RWPE1 (cell line): ENCODE measurements around the gene SLC5A12.

Source experiments
- CTCF ChIA-PET: fragments of 350-600 bp; sonication (Branson Sonifier 250); formaldehyde crosslinking; extraction: SDS; loops from one replicate; lab custom pipeline; 2021; lab: Yijun Ruan, JAX
- POLR2A ChIA-PET: fragments of 400-600 bp; formaldehyde crosslinking; extraction: SDS; loops from one replicate; lab custom pipeline; 2020; ENCODE audit warnings: antibody characterized with exemption; ENCODE audit not compliant: low non-redundant PET; lab: Yijun Ruan, JAX
- DNase-seq: peaks from one replicate; pipeline ENCODE4 v3.0.0; 2012; ENCODE audit warnings: low spot score
- H3K27ac ChIP-seq: fragments of 450-650 bp; 2 replicates; pipeline ENCODE4 v1.5.1; 2017
- CTCF ChIP-seq: fragments of 450-650 bp; conservative IDR thresholded peaks from 2 replicates; pipeline ENCODE4 v1.5.1; 2017; ENCODE audit warnings: low read depth, mild to moderate bottlenecking

SLC5A12 gene

GRCh38 chr11:26687351-26687750 lies 34.5 kb downstream of the SLC5A12 start:
- ChIA-PET CTCF (no interaction called here), POLR2A (no interaction called here)
- H3K27ac ChIP-seq = no peak overlapping the region
- no peak for TF ChIP-seq CTCF
- no peak for DNase-seq

- CTCF ChIA-PET = interaction anchor here (0.7 kb wide), 1 partner anchor 115 kb away, joined by 3 read pairs; no protein-coding TSS in a partner anchor
- DNase-seq = peak; percentile 19
- POLR2A ChIA-PET = no interaction called here
- H3K27ac ChIP-seq = no peak overlapping the region
- no peak for TF ChIP-seq CTCF
Observed at GRCh38 chr11:26677566-26677965, 44.3 kb downstream of the SLC5A12 start.

GRCh38 chr11:26676641-26677040 lies 45.2 kb downstream of the SLC5A12 start:
- no peak for DNase-seq
- ChIA-PET CTCF (interaction anchor here (0.7 kb wide), 1 partner anchor 1560 kb away, joined by 4 read pairs; no protein-coding TSS in a partner anchor), POLR2A (no interaction called here)
- H3K27ac ChIP-seq = no peak overlapping the region
- TF ChIP-seq CTCF = no peak

GRCh38 chr11:26675233-26675928 lies 46.5 kb downstream of the SLC5A12 start:
- ChIA-PET POLR2A (no interaction called here), CTCF (no interaction called here)
- no peak overlapping the region for H3K27ac ChIP-seq
- TF ChIP-seq CTCF = no peak
- DNase-seq = no peak

- DNase-seq = no peak
- no peak overlapping the region for H3K27ac ChIP-seq
- no peak for TF ChIP-seq CTCF
- ChIA-PET CTCF (no interaction called here), POLR2A (no interaction called here)
Observed at GRCh38 chr11:26665946-26666345, 55.9 kb downstream of the SLC5A12 start.

- no peak overlapping the region for H3K27ac ChIP-seq
- POLR2A ChIA-PET = no interaction called here
- CTCF ChIA-PET = no interaction called here
- DNase-seq = no peak
- no peak for TF ChIP-seq CTCF
Observed at GRCh38 chr11:26665036-26665435, 56.8 kb downstream of the SLC5A12 start.
